ENCODE measurements around the gene KRIT1.

DNA sequence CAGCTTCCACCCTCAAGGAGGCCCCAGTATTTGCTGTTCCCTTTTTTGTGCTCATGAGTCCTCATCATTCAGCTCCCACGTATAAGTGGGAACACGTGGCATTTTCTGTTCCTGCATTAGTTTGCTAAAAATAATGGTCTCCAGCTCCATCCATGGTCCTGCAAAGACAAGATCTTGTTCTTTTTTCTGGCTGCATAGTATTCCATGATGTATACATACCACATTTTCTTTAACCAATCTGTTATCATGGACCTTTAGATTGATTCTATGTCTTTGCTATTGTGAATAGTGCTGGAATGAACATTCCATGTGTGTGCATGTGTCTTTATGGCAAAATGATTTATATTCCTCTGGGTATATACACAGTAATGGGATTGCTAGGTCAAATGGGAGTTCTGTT, 17.0 kb downstream of the KRIT1 start:
- TF ChIP-seq CTCF (IDR thresholded peaks at IDR 0.05) (no peak), FOXP4 (CRISPR knock-in tag; IDR thresholded peaks at IDR 0.05) (no peak), E2F4 (CRISPR knock-in tag; IDR thresholded peaks at IDR 0.05; ENCODE audit: borderline replicate concordance, low read depth) (no peak), ZNF416 (CRISPR knock-in tag; IDR thresholded peaks at IDR 0.05) (no peak), SMAD3 (CRISPR knock-in tag; IDR thresholded peaks at IDR 0.05; ENCODE audit: borderline replicate concordance) (no peak), SMAD4 (CRISPR knock-in tag; IDR thresholded peaks at IDR 0.05) (no peak), PREB (CRISPR knock-in tag; IDR thresholded peaks at IDR 0.05; ENCODE audit: borderline replicate concordance) (no peak), RELA (CRISPR knock-in tag; IDR thresholded peaks at IDR 0.05; ENCODE audit: borderline replicate concordance) (no peak)
